Endothelial cell of umbilical vein (primary cell): ENCODE data around the gene RRP1. TPM values are rescaled to one million over a fixed set of nuclear protein-coding genes. Genes with fewer than 3 reads are reported as not detected.

Experiments
- BruUV-seq: library from RNA; stranded (reverse); fragments of 400-500 nt; replicated peaks from 2 replicates; lab custom pipeline; 2021; lab: Mats Ljungman, UMichigan
- CTCF ChIA-PET: fragments of 300-600, 350-600 bp; sonication (Branson Sonifier 250); formaldehyde crosslinking; loops from one replicate; lab custom pipeline; 2021; ENCODE audit warnings: antibody characterized with exemption, inconsistent platforms; lab: Charles Lee
- POLR2A ChIA-PET: fragments of 300-600, 350-600 bp; sonication (Branson Sonifier 250); formaldehyde crosslinking; loops from one replicate; lab custom pipeline; 2021; ENCODE audit warnings: antibody characterized with exemption, inconsistent platforms; lab: Charles Lee
- DNase-seq: peaks from one replicate; pipeline ENCODE4 v3.0.0-alpha.2; 2011; ENCODE audit warnings: low read depth, low spot score
- FAIRE-seq: peaks from 2 replicates; lab custom pipeline; 2011; peaks lifted over from hg19 to GRCh38; lab: Jason Lieb, UNC
- H2AFZ ChIP-seq: 2 replicates; pipeline ENCODE4 v1.6.0; 2012; ENCODE audit warnings: low read depth, low read length, control low read depth, inconsistent platforms
- H3K27ac ChIP-seq: 2 replicates; pipeline ENCODE4 v1.5.1; 2011; ENCODE audit warnings: low read depth, mild to moderate bottlenecking, control low read depth, low read length, moderate library complexity; ENCODE audit not compliant: insufficient read depth
- H3K27me3 ChIP-seq, 2 experiments: 2 replicates each; pipeline versions ENCODE4 v1.6.0 to v1.6.1; 2011; ENCODE audit warnings: low read length in 2 of 2, mixed read lengths in 1 of 2; ENCODE audit not compliant: control insufficient read depth in 2 of 2, insufficient read depth in 2 of 2
- H3K36me3 ChIP-seq, 2 experiments: 2 replicates in 1 of 2; 3 replicates in 1 of 2; pipeline ENCODE4 v1.5.1; 2011; ENCODE audit warnings: low read length in 2 of 2, mild to moderate bottlenecking in 1 of 2, moderate library complexity in 1 of 2; ENCODE audit not compliant: control insufficient read depth in 2 of 2, insufficient read depth in 2 of 2; ENCODE audit errors: extremely low read depth in 1 of 2
- H3K4me1 ChIP-seq: 3 replicates; pipeline ENCODE4 v1.5.1; 2011; ENCODE audit warnings: mild to moderate bottlenecking, low read length; ENCODE audit not compliant: control insufficient read depth, insufficient read depth; ENCODE audit errors: extremely low read depth
- H3K4me2 ChIP-seq: 2 replicates; pipeline ENCODE4 v1.6.1; 2011; ENCODE audit warnings: low read length, control low read depth, mixed read lengths; ENCODE audit not compliant: insufficient read depth
- H3K4me3 ChIP-seq, 3 experiments: fragments of 200-600 bp in 1 of 3; sonication (generic), shearing (Covaris generic) in 1 of 3; replicated peaks in 1 of 3; 2 replicates each; pipeline ENCODE4 v1.5.1; 2011 to 2016; ENCODE audit warnings: control low read depth in 3 of 3, low read length in 3 of 3, mild to moderate bottlenecking in 2 of 3, inconsistent platforms in 1 of 3, low read depth in 1 of 3, moderate library complexity in 1 of 3; ENCODE audit not compliant: insufficient read depth in 1 of 3
- H3K79me2 ChIP-seq: 2 replicates; pipeline ENCODE4 v1.6.0; 2012; ENCODE audit warnings: low read length, inconsistent platforms; ENCODE audit not compliant: control insufficient read depth, insufficient read depth
- H3K9ac ChIP-seq: replicated peaks from 2 replicates; pipeline ENCODE3; 2011; ENCODE audit warnings: low read length, control low read depth; ENCODE audit not compliant: insufficient read depth; ENCODE audit errors: extremely low read depth
- H3K9me1 ChIP-seq: replicated peaks from 3 replicates; pipeline ENCODE4 v1.6.0; 2011; ENCODE audit warnings: mild to moderate bottlenecking, low read length; ENCODE audit not compliant: control insufficient read depth, insufficient read depth; ENCODE audit errors: extremely low read depth
- H3K9me3 ChIP-seq: replicated peaks from 2 replicates; pipeline ENCODE4 v1.5.1; 2012; ENCODE audit warnings: low read length, inconsistent platforms; ENCODE audit not compliant: control insufficient read depth, insufficient read depth
- H4K20me1 ChIP-seq: replicated peaks from 2 replicates; pipeline ENCODE3; 2011; ENCODE audit warnings: mild to moderate bottlenecking, low read length; ENCODE audit not compliant: control insufficient read depth, insufficient read depth; ENCODE audit errors: extremely low read depth
- FOS ChIP-seq: IDR thresholded peaks from 2 replicates; pipeline ENCODE4 v1.6.1; 2011; ENCODE audit warnings: mild to moderate bottlenecking, low read length, moderate library complexity, borderline replicate concordance; ENCODE audit not compliant: insufficient read depth
- JUN ChIP-seq: IDR thresholded peaks from 2 replicates; pipeline ENCODE4 v1.6.1; 2011; ENCODE audit warnings: borderline replicate concordance, low read depth; ENCODE audit not compliant: insufficient read length, insufficient read depth
- dilution Hi-C: fragments of 300-500 bp; cut with MboI; formaldehyde crosslinking; loops from one replicate; pipeline ENCODE4 v1.15.0; 2019; ENCODE audit warnings: low sequenced_read_pairs; ENCODE audit not compliant: extremely low pct_ligation_motif_present
- intact Hi-C: fragments of 100-400 bp; cut with micrococcal nuclease; formaldehyde crosslinking; loops from one replicate; pipeline ENCODE4 v1.10.0; 2022
- polyA plus RNA-seq, 4 experiments: library from polyadenylated mRNA; depleted of rRNA in 3 of 4; stranded (reverse) in 3 of 4; unstranded in 1 of 4; fragments of >200 nt; gene quantifications; 2 replicates each; pipeline versions ENCODE4 v1.2.1 to v1.2.3, GENCODE V29; 2011 to 2012; ENCODE audit warnings: missing spikeins in 1 of 4
- total RNA-seq: library from RNA; stranded (reverse); gene quantifications from 2 replicates; pipeline ENCODE4 v1.2.3, GENCODE V29; 2021
- TF ChIP-seq, protein P1 (sequence below), 2 donors: IDR thresholded peaks; 1 replicate in 1 of 2; 2 replicates in 1 of 2; pipeline ENCODE4 v1.5.1; 2011; ENCODE audit warnings: low read length in 2 of 2, mild to moderate bottlenecking in 2 of 2, moderate library complexity in 2 of 2, control low read depth in 1 of 2, inconsistent platforms in 1 of 2, low read depth in 1 of 2; ENCODE audit not compliant: insufficient read depth in 1 of 2; ENCODE audit errors: extremely low read depth in 1 of 2

Gene RRP1
- total and polyA plus RNA-seq, 2 donors (not counting 3 experiments of a cell fraction or from before 2014, with no cell fraction given): 15.2 to 36.3 TPM

DNA sequence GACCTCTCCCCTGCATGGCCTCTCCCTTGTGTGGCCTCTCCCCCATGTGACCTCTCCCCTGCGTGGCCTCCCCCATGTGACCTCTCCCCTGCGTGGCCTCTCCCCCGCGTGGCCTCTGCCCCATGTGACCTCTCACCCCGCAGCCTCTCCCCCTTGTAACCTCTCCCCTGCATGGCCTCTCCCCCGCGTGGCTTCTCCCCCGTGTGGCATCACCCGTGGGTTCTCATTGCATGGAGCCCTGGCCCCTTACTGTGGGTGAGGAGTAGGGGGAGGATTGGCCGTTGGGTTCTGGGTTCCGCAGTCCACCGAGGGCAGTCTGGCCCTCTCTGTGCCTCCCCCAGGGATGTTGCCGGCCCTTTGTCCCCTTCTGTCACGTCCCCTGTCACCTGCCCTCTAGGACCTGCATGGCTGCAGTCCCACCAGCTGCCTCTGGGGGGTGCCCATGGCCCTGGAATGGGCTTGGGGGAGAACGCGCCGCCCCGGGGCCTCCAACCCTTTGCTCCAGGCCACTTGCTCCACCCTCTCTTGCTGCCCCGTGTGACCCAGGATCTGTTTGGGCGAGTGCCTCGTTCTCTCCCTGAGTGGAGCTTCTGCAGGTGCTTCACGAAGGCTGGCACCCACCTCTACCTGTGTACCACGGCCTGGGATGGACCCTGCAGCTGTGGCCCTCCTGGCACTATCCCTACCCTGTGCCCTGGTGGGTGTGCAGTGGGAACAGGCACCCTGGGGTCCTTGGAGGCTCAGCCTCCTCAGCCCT is 21.3 kb downstream of the RRP1 start:
- dilution Hi-C loops (no loop called here), intact Hi-C loops (loop anchor here (1.0 to 5.0 kb wide), 3 partner anchors 52 to 165 kb away; no protein-coding TSS in a partner anchor)
- POLR2A ChIA-PET: no interaction called here
- Histone ChIP-seq H3K27ac (no peak overlapping the region), H3K4me1 (peaks cover 19% of the 10 kb centered on the region), H3K36me3 (no peaks in the 10 kb centered on the region), H2AFZ (no peak overlapping the region), H3K4me2 (no peak overlapping the region), H3K9me3 (no peaks in the 10 kb centered on the region), H4K20me1 (no peaks in the 10 kb centered on the region), H3K9ac (no peak overlapping the region), H3K4me3 (no peak overlapping the region), H3K79me2 (no peaks in the 10 kb centered on the region), H3K27me3 (no peaks in the 10 kb centered on the region), H3K9me1 (no peaks in the 10 kb centered on the region)
- FAIRE-seq (peak; percentile 85), DNase-seq (peak; percentile 56)
- BruUV-seq: no TSS peak
- TF ChIP-seq FOS (no peak), JUN (no peak)
- TF ChIP-seq, protein P1, sequence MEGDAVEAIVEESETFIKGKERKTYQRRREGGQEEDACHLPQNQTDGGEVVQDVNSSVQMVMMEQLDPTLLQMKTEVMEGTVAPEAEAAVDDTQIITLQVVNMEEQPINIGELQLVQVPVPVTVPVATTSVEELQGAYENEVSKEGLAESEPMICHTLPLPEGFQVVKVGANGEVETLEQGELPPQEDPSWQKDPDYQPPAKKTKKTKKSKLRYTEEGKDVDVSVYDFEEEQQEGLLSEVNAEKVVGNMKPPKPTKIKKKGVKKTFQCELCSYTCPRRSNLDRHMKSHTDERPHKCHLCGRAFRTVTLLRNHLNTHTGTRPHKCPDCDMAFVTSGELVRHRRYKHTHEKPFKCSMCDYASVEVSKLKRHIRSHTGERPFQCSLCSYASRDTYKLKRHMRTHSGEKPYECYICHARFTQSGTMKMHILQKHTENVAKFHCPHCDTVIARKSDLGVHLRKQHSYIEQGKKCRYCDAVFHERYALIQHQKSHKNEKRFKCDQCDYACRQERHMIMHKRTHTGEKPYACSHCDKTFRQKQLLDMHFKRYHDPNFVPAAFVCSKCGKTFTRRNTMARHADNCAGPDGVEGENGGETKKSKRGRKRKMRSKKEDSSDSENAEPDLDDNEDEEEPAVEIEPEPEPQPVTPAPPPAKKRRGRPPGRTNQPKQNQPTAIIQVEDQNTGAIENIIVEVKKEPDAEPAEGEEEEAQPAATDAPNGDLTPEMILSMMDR (IDR thresholded peaks at IDR 0.05; ENCODE audit: extremely low read depth in 1 of 2, insufficient read depth in 1 of 2, low read depth in 1 of 2, low read length in 2 of 2): peak; percentile 94
- CTCF ChIA-PET: interaction anchor here (0.6 to 3.9 kb wide), 11 partner anchors 8 to 273 kb away, joined by 3 to 41 read pairs (median 4); partner anchors contain the start of gene RRP1
